ENCODE data around the gene PGF. TPM values are rescaled to one million over a fixed set of nuclear protein-coding genes. Genes with fewer than 3 reads are reported as not detected.

PGF gene
- total RNA-seq, 2 experiments from 2014 or later = 0.29 to 0.56 TPM

DNA sequence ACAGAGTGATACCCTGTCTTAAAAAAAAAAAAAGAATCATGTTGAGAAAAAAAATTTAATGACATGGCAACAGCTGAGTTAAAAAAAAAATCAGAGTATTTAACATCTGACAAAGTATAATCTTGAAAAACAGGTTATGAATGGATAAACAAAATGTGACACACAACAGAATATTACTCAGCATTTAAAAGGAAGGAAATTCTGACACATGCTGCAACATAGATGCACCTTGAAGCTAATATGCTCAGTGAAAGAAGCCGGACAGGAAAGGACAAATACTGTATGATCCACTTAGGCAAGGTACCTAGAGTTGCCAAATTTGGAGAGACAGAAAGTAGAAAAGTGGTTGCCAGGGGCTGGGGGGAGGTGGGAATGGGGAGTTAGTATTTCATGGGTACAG lies 27.9 kb upstream of the PGF start:
- Mint-ChIP-seq H3K36me3 (no peaks in the 10 kb centered on the region), H3K4me1 (peaks cover 2% of the 10 kb centered on the region), H3K9me3 (ENCODE audit: low read depth) (no peaks in the 10 kb centered on the region), H3K4me3 (no peak overlapping the region), H3K27me3 (no peaks in the 10 kb centered on the region), H3K27ac (no peak overlapping the region)
- no peak for ATAC-seq
- CTCF ChIA-PET = interaction anchor here (1.0 kb wide), 1 partner anchor 8 kb away, joined by 3 read pairs; no protein-coding TSS in a partner anchor
- no peak for DNase-seq

DNA sequence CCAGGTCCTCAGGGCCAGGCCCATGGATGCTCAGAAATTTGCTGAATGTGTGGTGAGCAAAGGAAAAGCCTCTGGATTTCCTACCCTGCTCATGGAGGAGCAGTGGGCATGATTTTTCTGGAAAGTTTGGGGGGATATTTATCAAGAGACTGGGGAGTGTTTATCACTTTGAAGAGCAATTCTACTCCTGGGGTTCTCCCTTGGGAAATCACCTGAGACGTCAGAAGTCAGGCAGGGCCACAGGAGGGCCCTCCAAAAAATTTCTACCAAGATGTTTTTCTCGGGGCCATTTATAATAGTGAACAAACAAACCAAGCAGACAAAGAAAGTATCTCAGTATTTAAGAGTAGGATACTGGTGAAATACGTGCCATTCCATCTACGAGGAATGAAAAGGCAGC lies 27.3 kb upstream of the PGF start:
- no peaks in the 10 kb centered on the region for H3K36me3 Mint-ChIP-seq
- H3K27ac Mint-ChIP-seq = no peak overlapping the region
- DNase-seq (no peak), ATAC-seq (no peak)
- peaks cover 2% of the 10 kb centered on the region for H3K4me1 Mint-ChIP-seq
- CTCF ChIA-PET = interaction anchor here (1.2 kb wide), 1 partner anchor 36 kb away, joined by 3 read pairs; no protein-coding TSS in a partner anchor
- no peaks in the 10 kb centered on the region for H3K27me3 Mint-ChIP-seq
- no peak overlapping the region for H3K4me3 Mint-ChIP-seq
- H3K9me3 Mint-ChIP-seq (ENCODE audit: low read depth) = no peaks in the 10 kb centered on the region

DNA sequence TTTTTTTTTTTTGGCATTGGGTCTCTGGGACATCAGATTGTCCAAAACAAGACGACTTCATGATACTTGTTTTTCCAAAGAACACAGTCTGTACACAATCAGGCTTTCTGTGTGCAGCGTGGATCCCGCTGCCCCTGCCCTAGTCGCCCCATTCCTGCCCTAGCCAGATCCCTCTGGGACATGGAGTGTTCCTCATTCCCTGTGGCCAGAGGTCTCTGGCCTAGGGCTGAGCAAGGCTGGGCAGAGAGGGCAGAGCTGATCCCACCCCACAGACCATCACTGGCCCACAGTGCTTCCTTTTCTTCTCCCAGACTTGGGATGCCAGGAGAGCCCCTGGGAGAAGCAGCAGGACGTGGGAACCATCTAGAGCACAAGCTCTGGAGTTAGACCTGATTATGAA lies 26.4 kb upstream of the PGF start:
- Mint-ChIP-seq H3K4me1 (peaks cover 2% of the 10 kb centered on the region), H3K9me3 (ENCODE audit: low read depth) (no peaks in the 10 kb centered on the region), H3K36me3 (no peaks in the 10 kb centered on the region), H3K27ac (no peak overlapping the region), H3K27me3 (no peaks in the 10 kb centered on the region), H3K4me3 (no peak overlapping the region)
- DNase-seq (no peak), ATAC-seq (no peak)
- CTCF ChIA-PET = interaction anchor here (1.1 to 1.2 kb wide), 2 partner anchors 35 to 41 kb away, joined by 3 to 4 read pairs; no protein-coding TSS in a partner anchor

DNA sequence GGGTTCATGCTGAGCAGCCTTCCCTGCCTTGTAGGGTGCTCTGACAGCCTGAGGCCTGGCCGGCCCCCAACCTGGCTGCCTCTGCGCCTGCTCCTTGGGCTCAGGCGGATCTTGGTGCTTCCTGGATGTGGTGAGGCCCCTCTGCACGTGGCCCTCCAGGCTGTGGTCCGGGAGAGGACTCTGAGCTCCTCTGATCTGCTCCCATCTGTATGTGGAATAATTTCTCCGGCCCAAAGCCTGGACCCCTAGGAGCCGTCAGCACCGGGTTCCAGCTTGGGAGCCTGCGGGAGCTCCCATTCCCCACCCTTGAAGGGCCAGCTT lies 26.0 kb upstream of the PGF start:
- Mint-ChIP-seq H3K4me1 (peaks cover 2% of the 10 kb centered on the region), H3K9me3 (ENCODE audit: low read depth) (no peaks in the 10 kb centered on the region), H3K27ac (no peak overlapping the region), H3K27me3 (no peaks in the 10 kb centered on the region), H3K4me3 (no peak overlapping the region), H3K36me3 (no peaks in the 10 kb centered on the region)
- CTCF ChIA-PET = interaction anchor here (1.1 kb wide), 1 partner anchor 41 kb away, joined by 4 read pairs; no protein-coding TSS in a partner anchor
- no peak for ATAC-seq
- DNase-seq = no peak

DNA sequence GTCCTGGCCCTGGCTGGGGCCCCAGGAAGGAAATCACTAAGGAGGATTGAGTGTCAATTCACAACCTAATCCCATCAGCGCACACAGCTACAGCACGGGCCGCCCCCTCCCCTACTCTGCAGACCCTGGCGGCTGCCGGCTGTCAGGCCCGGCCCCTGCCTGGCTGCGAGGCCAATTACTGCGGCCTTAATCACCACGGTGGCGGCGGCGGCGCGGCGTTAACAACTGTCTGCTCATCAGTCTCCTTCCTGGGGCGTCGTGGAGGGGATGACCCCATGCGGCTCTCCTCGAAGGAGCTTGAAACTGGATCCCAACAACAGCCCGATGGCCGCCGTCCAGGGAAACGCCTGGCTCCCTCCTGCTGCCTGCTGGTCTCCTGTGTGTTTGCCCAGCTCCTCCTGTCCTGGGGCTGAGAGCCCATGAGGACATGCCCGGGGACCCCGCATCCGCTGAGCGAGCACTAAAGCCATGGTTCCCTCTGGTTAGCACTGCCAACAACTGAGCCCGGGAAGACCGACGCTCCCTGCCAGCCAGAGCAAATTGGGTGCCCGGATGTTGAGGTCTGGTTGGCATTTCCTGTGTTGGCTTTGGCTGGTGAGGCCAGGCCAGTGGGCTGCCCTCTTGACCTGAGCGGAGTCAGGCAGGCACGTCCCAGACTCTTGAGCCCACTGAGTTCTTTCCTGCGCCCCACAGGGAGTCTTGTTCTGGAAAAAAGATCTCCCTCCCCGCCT lies 25.5 kb upstream of the PGF start:
- Mint-ChIP-seq H3K27ac (no peak overlapping the region), H3K4me3 (no peak overlapping the region), H3K36me3 (no peaks in the 10 kb centered on the region), H3K27me3 (no peaks in the 10 kb centered on the region), H3K9me3 (ENCODE audit: low read depth) (no peaks in the 10 kb centered on the region), H3K4me1 (peaks cover 2% of the 10 kb centered on the region)
- DNase-seq = no peak
- ATAC-seq = no peak
- CTCF ChIA-PET = interaction anchor here (1.0 to 1.1 kb wide), 2 partner anchors 35 to 42 kb away, joined by 4 to 5 read pairs; no protein-coding TSS in a partner anchor

DNA sequence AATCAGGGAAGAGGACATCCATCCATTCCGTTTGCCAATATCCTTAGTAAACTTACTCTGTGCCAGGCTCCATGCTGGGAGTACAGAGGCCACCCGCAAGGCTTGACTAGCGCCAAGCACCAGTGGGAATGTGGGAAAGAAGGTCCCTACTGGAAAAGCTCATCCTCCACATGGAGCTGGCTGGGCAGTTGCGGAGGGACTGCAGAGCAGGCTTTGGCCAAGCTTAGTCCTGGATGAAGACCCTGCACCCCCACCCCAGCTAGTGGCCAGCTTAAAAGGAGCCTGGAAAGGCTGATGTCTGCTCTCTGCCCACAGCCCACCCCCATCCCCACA lies 25.0 kb upstream of the PGF start:
- H3K9me3 Mint-ChIP-seq (ENCODE audit: low read depth) = no peaks in the 10 kb centered on the region
- H3K36me3 Mint-ChIP-seq = no peaks in the 10 kb centered on the region
- ATAC-seq = no peak
- H3K27me3 Mint-ChIP-seq = no peaks in the 10 kb centered on the region
- H3K27ac Mint-ChIP-seq = no peak overlapping the region
- H3K4me3 Mint-ChIP-seq = no peak overlapping the region
- DNase-seq = no peak
- peaks cover 2% of the 10 kb centered on the region for H3K4me1 Mint-ChIP-seq
- CTCF ChIA-PET = interaction anchor here (1.0 to 1.2 kb wide), 2 partner anchors 35 to 74 kb away, joined by 3 to 5 read pairs; no protein-coding TSS in a partner anchor

DNA sequence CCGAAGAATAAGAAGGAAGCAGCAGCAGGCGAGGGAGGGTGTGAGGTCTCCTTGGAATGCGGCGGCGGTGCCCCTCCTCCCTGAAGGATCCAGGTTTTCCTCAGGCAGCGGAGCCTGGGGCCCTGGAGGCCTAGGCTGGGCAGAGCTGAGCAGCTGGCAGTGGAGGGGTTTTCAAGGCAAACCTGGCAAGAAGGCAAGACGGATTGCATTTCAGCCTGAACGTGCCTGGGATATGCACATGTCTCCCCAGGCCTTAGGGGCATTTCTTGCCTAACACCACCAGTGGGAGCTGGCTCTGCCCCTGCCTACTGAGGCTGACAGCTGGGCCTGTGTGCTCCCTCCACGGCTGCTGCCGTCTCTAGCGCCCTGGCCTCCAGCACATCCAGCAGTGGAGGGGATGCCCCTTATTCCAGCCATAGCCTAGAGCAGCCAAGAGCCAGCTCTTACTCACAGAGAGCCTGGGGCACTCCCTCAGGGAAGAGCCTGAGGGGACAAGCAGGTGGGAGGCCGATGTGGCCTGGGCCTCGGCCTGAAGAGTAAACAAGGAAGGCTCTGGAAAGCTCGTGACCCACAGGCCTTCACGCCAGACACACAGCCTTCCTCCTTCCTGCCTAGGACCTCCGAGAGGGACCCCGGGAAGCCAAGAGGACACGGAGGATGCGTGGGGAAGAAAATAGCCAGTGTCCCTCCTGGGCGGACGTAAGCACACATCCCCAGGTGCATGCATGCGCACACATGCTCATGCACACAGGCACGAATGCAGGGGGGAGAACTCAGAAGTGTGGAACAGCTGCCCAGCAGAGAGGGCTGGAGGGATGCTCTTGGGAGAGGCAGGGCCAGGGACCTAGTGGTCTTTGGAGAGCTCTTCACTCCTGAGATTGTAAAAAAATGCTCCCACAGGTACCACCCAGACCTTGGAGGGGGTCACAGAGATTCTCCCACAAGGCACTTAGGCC lies 24.3 kb upstream of the PGF start:
- no peak overlapping the region for H3K27ac Mint-ChIP-seq
- H3K27me3 Mint-ChIP-seq = no peaks in the 10 kb centered on the region
- peaks cover 2% of the 10 kb centered on the region for H3K4me1 Mint-ChIP-seq
- DNase-seq = no peak
- CTCF ChIA-PET = interaction anchor here (0.9 to 1.2 kb wide), 3 partner anchors 32 to 74 kb away, joined by 3 to 5 read pairs (median 3); no protein-coding TSS in a partner anchor
- no peak for ATAC-seq
- no peak overlapping the region for H3K4me3 Mint-ChIP-seq
- no peaks in the 10 kb centered on the region for H3K9me3 Mint-ChIP-seq (ENCODE audit: low read depth)
- H3K36me3 Mint-ChIP-seq = no peaks in the 10 kb centered on the region

DNA sequence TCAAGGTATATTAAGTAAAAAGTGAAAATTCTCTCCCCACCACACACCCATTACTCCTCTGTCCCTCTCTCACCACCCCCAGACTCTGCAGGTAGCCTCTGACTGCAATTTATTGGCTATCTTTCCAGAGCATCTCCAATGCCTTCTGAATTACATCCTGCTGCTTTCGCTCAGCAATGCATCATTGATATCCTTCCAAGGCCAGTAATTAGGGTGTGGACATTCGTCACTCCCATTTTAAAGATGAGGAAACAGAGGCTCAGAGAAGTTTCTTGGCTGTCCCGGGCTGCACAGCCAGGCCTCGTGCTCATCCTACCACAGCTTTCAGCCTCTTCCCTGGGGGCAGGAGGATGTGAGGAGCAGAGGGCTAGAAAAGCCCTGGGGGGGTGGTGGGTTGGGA lies 23.6 kb upstream of the PGF start:
- peaks cover 4% of the 10 kb centered on the region for H3K4me1 Mint-ChIP-seq
- DNase-seq (no peak), ATAC-seq (no peak)
- CTCF ChIA-PET = interaction anchor here (0.9 kb wide), 1 partner anchor 31 kb away, joined by 3 read pairs; no protein-coding TSS in a partner anchor
- no peaks in the 10 kb centered on the region for H3K9me3 Mint-ChIP-seq (ENCODE audit: low read depth)
- no peak overlapping the region for H3K27ac Mint-ChIP-seq
- no peaks in the 10 kb centered on the region for H3K27me3 Mint-ChIP-seq
- H3K36me3 Mint-ChIP-seq = no peaks in the 10 kb centered on the region
- H3K4me3 Mint-ChIP-seq = no peak overlapping the region

DNA sequence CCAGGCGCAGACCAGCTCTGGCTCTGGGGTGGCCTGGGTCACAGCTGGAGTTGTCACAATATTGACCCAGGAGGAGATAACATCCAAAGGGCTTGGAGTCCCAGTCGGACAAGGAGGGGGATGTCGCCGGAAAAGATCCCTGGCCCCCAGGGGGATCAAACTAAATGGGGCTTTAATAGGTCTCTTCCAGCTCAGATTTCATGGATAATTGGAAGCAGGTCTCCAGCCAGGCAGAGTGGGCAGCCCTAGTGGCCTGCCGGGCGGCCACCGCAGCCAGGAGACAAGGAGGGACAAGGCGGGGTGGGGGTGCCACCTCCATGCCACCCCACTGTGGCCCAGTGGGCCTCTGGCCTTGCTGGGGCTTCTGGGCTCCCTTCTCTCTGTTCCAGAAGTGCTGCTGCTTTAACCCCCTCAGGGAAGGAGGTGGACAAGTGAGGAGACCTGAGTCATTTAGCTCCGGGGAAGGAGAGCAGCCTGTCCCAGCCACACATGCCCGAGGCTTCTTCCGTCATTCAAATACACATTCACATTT lies 23.1 kb upstream of the PGF start:
- no peaks in the 10 kb centered on the region for H3K9me3 Mint-ChIP-seq (ENCODE audit: low read depth)
- no peak overlapping the region for H3K27ac Mint-ChIP-seq
- H3K4me1 Mint-ChIP-seq = peaks cover 9% of the 10 kb centered on the region
- CTCF ChIA-PET = interaction anchor here (1.0 kb wide), 1 partner anchor 34 kb away, joined by 3 read pairs; no protein-coding TSS in a partner anchor
- no peaks in the 10 kb centered on the region for H3K27me3 Mint-ChIP-seq
- no peak for DNase-seq
- no peak overlapping the region for H3K4me3 Mint-ChIP-seq
- H3K36me3 Mint-ChIP-seq = no peaks in the 10 kb centered on the region
- ATAC-seq = no peak

DNA sequence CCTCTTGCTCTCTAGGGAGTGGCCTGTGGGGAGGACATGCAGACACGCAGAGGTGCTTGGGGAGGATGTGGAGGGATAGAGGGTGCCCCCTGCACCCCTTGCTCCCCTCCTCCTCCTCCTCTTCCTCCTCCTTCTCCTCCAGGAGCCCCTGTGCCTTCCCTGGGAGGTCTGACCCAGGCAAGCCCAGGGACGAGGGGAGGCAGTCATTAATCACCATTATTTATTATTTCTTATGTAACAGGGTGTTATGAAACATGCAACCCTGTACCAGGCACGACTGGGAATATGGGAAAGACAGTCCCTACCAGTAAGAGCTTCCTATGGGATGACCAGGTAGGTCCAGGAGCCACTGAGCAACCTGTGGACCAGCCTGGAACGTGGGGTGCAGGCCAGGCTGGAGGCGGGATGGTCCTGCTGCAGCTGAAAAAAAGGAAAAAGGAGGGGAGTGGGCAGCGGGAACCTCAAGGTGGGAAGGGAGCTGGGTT lies 22.5 kb upstream of the PGF start:
- Mint-ChIP-seq H3K27me3 (no peaks in the 10 kb centered on the region), H3K27ac (no peak overlapping the region), H3K4me1 (peaks cover 9% of the 10 kb centered on the region), H3K4me3 (no peak overlapping the region), H3K36me3 (no peaks in the 10 kb centered on the region), H3K9me3 (ENCODE audit: low read depth) (no peaks in the 10 kb centered on the region)
- DNase-seq (no peak), ATAC-seq (no peak)
- CTCF ChIA-PET = interaction anchor here (1.0 kb wide), 1 partner anchor 33 kb away, joined by 3 read pairs; no protein-coding TSS in a partner anchor

DNA sequence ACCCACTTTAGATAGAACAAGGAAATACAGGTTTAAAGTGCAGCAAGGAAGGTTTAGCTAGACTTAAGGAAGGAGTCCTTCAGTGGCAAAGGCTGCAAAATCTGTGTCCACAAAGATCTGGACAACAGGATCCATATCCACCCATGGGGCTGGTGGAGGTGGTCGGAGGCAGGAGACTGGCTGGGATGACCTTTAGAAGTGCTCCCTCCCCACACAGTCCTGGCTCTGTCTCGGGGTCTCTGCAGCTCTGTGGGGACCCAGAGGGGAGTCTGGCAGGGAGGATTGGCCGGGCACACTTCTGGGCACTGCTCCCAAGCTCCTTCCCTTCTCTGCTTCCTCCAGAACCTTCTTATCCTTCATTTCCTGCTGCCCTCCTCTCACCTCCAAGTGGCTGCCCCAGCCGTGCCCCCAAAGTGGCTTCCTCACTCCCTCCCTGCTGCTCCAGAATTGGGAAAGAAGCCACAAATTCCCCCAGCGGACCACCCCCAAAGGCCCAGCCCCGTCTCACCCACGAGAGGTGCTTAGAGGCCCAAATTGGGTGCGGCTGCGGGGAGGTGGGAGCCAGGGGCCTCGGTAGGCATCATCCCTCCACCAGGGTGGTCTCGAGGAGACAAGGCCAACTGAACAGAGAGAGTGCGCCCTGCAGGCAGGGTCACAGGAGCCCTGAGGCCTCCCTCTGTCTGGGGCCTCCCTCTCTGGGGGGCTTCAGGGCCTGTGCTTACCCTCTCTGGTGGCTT lies 21.9 kb upstream of the PGF start:
- no peak for ATAC-seq

DNA sequence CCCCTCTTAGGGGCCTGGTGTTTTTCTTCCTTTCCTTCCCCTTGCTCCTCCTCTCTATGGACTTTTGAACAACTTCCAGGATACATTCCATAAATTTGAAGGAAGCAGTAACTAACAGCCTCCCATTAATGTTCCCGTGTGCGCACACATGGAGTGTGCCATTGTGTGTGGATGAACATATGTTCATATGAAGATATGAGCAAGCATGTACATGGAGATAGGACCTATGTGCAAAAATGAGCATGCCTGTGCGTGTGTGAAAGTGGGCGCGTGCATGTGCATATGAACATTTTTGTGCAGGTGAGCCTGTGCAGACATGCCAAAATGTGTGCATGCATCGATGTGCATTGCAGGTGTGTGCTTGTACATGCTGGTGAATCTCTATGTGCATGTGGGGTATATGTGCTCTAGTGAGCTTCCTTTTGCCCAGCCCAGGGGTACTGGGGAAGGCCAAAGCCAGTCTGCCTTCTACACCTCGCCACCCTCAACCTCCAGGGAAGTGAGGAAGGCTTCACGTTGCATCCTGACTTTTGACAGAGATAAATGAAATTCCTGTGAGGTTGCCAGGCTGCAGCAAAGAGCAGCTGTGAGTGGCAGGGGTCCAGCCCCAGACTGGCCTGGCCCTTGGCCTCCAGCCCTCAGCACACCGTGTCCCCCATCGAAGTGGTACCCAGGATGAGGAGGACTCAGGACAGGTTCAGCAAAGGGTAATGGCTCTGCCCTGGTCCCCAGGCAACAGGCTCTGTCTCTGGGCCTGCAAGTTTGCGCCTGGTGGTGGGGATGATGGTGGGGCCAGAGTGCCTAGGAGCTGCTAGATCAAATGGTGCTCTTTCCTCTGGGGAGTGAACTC lies 21.1 kb upstream of the PGF start:
- ATAC-seq (no peak), DNase-seq (no peak)
- no peaks in the 10 kb centered on the region for H3K36me3 Mint-ChIP-seq
- H3K27ac Mint-ChIP-seq = no peak overlapping the region
- no peaks in the 10 kb centered on the region for H3K27me3 Mint-ChIP-seq
- CTCF ChIA-PET = interaction anchor here (1.1 to 1.5 kb wide), 2 partner anchors 8 to 92 kb away, joined by 3 read pairs; no protein-coding TSS in a partner anchor
- no peak overlapping the region for H3K4me3 Mint-ChIP-seq
- peaks cover 11% of the 10 kb centered on the region for H3K4me1 Mint-ChIP-seq
- no peaks in the 10 kb centered on the region for H3K9me3 Mint-ChIP-seq (ENCODE audit: low read depth)

More for the DNA sequence above, 21.9 kb upstream of the PGF start:
- H3K27ac Mint-ChIP-seq = no peak overlapping the region
- H3K36me3 Mint-ChIP-seq = no peaks in the 10 kb centered on the region
- no peaks in the 10 kb centered on the region for H3K27me3 Mint-ChIP-seq
- no peaks in the 10 kb centered on the region for H3K9me3 Mint-ChIP-seq (ENCODE audit: low read depth)
- no peak overlapping the region for H3K4me3 Mint-ChIP-seq
- DNase-seq = no peak
- H3K4me1 Mint-ChIP-seq = peaks cover 11% of the 10 kb centered on the region
- CTCF ChIA-PET = interaction anchor here (1.0 to 1.5 kb wide), 2 partner anchors 32 to 91 kb away, joined by 3 read pairs; no protein-coding TSS in a partner anchor
